Osteoblast (primary cell): ENCODE results near the gene SPTBN2. TPM values are rescaled to one million over a fixed set of nuclear protein-coding genes. Genes with fewer than 3 reads are reported as not detected.
A peak's percentile ranks its signal among the peaks of the same experiment; 100 is the strongest.

ENCODE experiments used
- DNase-seq: peaks from one replicate; pipeline ENCODE4 v3.0.0; 2011; ENCODE audit warnings: low spot score, mixed read lengths; ENCODE audit not compliant: insufficient read length; ENCODE audit errors: missing footprints
- H2AFZ ChIP-seq: 2 replicates; pipeline ENCODE4 v1.6.0; 2011; ENCODE audit warnings: mild to moderate bottlenecking, low read length
- H3K27ac ChIP-seq: 2 replicates; pipeline ENCODE4 v1.5.1; 2011; ENCODE audit warnings: mild to moderate bottlenecking, low read depth, low read length, moderate library complexity
- H3K27me3 ChIP-seq: 2 replicates; pipeline ENCODE4 v1.6.0; 2012; ENCODE audit warnings: mild to moderate bottlenecking, control low read depth, inconsistent platforms, low read length, moderate library complexity; ENCODE audit not compliant: insufficient read depth
- H3K36me3 ChIP-seq: 2 replicates; pipeline ENCODE4 v1.5.1; 2011; ENCODE audit warnings: mild to moderate bottlenecking, low read length, control low read depth, moderate library complexity; ENCODE audit not compliant: insufficient read depth
- H3K4me1 ChIP-seq: 2 replicates; pipeline ENCODE4 v1.5.1; 2011; ENCODE audit warnings: mild to moderate bottlenecking, low read length, control low read depth, moderate library complexity; ENCODE audit not compliant: insufficient read depth
- H3K4me2 ChIP-seq: 2 replicates; pipeline ENCODE4 v1.6.0; 2011; ENCODE audit warnings: mild to moderate bottlenecking, low read length; ENCODE audit not compliant: insufficient read depth
- H3K4me3 ChIP-seq: fragments of 200-600 bp; sonication (generic); 3 replicates; pipeline ENCODE4 v1.5.1; 2012; ENCODE audit warnings: mild to moderate bottlenecking, low read length, inconsistent platforms; ENCODE audit not compliant: insufficient read depth
- H3K79me2 ChIP-seq: 2 replicates; pipeline ENCODE4 v1.6.0; 2012; ENCODE audit warnings: mild to moderate bottlenecking, low read length, control low read depth, inconsistent platforms; ENCODE audit not compliant: insufficient read depth
- H3K9me3 ChIP-seq: 2 replicates; pipeline ENCODE4 v1.5.1; 2011; ENCODE audit warnings: low read depth, low read length, control low read depth
- H4K20me1 ChIP-seq: 2 replicates; pipeline ENCODE4 v1.6.0; 2012; ENCODE audit warnings: mild to moderate bottlenecking, low read length, control low read depth; ENCODE audit not compliant: insufficient read depth
- total RNA-seq: library from RNA; depleted of rRNA; stranded (reverse); fragments of >200 nt; gene quantifications from 2 replicates; pipeline ENCODE4 v1.2.3, GENCODE V29; 2012
- TF ChIP-seq, protein P1 (sequence below): IDR thresholded peaks from 2 replicates; pipeline ENCODE4 v1.5.1; 2011; ENCODE audit warnings: mild to moderate bottlenecking, low read depth, low read length, moderate library complexity; ENCODE audit errors: extremely low read depth

The SPTBN2 gene
- total RNA-seq, 1 donor = 2.2 TPM

DNA sequence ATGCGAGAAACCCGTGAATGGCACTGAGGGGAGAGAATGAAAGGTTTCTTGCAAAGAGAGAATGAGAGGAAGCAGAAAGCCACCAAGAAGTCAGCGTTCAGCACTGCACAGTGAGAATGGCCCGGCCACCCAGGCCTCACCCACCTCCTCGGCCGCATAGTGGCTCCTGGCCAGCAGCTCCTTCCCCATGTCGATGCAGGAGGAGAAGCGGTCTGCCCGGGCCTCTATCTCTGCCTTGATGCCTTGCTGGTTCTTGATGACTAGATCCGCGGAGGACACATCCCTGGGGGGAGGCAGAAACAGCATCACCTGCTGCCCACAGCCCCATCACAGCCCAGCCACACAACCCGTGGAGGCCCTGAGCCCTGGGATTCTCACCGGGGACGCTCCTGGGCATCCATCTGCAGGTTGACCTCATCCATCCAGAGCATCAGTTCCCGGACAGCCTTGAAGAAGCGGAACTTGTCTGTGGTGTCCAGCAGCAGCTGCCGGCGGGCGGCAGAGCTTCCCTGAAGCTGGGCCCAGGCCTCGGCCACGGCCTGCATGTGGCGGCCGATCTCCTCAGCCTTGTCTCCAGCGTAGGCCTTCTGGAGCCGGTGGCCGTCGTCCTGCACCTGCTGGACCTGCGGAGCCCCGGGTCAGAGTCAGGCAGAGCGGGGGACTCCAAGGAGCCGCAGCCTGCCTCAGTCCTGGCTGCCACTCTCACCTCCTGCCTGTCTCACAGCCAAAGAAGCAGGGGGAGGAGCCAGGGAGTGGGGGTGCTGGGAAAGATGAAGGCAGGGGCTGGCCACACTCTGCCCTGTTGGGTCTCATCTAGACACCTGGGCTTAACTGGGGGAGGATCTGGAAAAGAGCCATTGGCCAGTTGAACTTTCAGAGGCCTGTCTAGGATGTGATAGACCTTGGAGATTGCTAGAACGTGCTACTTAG lies 39.1 kb downstream of the SPTBN2 start:
- TF ChIP-seq, protein P1, sequence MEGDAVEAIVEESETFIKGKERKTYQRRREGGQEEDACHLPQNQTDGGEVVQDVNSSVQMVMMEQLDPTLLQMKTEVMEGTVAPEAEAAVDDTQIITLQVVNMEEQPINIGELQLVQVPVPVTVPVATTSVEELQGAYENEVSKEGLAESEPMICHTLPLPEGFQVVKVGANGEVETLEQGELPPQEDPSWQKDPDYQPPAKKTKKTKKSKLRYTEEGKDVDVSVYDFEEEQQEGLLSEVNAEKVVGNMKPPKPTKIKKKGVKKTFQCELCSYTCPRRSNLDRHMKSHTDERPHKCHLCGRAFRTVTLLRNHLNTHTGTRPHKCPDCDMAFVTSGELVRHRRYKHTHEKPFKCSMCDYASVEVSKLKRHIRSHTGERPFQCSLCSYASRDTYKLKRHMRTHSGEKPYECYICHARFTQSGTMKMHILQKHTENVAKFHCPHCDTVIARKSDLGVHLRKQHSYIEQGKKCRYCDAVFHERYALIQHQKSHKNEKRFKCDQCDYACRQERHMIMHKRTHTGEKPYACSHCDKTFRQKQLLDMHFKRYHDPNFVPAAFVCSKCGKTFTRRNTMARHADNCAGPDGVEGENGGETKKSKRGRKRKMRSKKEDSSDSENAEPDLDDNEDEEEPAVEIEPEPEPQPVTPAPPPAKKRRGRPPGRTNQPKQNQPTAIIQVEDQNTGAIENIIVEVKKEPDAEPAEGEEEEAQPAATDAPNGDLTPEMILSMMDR = no peak
- no peaks in the 10 kb centered on the region for H3K36me3 ChIP-seq
- no peak overlapping the region for H2AFZ ChIP-seq
- no peaks in the 10 kb centered on the region for H3K4me1 ChIP-seq
- no peaks in the 10 kb centered on the region for H3K79me2 ChIP-seq
- H3K4me3 ChIP-seq = no peak overlapping the region
- no peak overlapping the region for H3K4me2 ChIP-seq
- H3K27me3 ChIP-seq = peaks cover 5% of the 10 kb centered on the region
- peak; percentile 77 for DNase-seq
- no peaks in the 10 kb centered on the region for H4K20me1 ChIP-seq
- no peaks in the 10 kb centered on the region for H3K9me3 ChIP-seq
- no peak overlapping the region for H3K27ac ChIP-seq

DNA sequence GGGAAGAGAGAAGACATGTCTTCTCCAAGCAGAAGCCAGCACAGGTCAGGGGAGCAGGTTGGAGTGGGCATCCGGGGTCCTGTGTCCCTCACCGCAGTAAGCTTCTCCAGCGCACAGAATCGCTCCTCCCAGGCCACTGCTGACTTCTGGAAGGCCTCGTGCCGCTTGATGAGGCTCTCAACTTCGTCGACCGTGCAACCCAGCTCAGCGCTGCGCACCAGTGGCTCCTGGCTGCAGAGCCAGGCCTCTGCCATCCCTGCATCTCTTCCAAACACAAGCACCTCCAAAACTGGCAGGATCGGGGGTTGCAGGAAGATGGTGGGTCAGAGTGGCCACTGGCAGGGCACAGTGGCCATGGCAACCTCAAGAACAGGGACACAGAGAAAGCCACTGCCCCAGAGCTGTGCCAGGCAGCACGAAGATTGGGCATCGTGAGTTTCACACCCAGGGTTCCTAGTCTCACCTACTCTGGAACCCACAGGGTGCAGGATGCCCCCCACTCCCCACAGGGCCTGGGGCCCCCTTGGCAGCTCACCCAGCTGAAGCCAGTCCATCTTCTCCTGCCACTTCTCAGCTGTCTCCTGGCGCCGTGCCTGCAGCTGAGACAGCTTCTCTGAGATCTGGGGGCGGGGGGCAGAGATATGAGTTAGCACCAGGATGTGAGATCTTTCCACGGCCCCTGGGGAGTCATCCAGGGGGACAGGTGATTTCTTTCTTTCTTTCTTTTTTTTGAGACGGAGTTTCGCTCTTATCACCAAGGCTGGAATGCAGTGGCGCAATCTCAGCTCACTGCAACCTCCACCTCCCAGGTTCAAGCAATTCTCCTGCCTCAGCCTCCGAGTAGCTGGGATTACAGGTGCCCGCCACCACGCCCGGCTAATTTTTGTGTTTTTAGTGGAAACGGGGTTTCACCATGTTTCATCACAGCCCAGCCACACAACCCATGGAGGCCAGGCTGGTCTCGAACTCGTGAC lies 40.2 kb downstream of the SPTBN2 start:
- no peaks in the 10 kb centered on the region for H3K79me2 ChIP-seq
- H4K20me1 ChIP-seq = no peaks in the 10 kb centered on the region
- H3K4me2 ChIP-seq = no peak overlapping the region
- H3K4me3 ChIP-seq = no peak overlapping the region
- H3K27me3 ChIP-seq = peaks cover 5% of the 10 kb centered on the region
- peak; percentile 71 for DNase-seq
- no peak overlapping the region for H2AFZ ChIP-seq
- no peaks in the 10 kb centered on the region for H3K36me3 ChIP-seq
- no peaks in the 10 kb centered on the region for H3K9me3 ChIP-seq
- no peak overlapping the region for H3K27ac ChIP-seq
- TF ChIP-seq, protein P1 = no peak
- no peaks in the 10 kb centered on the region for H3K4me1 ChIP-seq

DNA sequence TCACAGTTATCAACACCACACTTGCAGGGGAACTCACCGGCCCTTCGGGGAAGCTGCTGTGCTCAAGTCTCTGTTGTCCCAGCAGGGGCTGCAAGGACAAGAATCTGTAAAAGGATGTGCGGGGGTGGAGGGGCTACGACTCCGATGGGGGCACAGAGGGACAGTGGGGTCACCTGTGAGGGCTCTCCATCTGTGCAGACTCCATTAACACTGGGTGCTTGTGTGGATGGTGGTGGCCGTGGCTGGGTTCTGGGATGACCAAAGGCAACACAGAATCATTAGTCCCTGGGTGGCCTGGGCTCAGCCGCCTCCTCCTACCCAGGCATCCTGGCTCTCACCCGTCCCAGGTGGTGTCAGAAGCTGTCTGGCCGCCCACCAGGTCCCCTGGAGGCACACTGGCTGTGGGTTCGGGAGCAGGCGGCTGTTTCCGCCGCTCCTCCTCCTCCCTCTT lies 41.2 kb downstream of the SPTBN2 start:
- no peaks in the 10 kb centered on the region for H3K9me3 ChIP-seq
- no peak overlapping the region for H3K4me2 ChIP-seq
- TF ChIP-seq, protein P1 = no peak
- H3K4me1 ChIP-seq = no peaks in the 10 kb centered on the region
- peaks cover 5% of the 10 kb centered on the region for H3K27me3 ChIP-seq
- DNase-seq = peak; percentile 44
- no peak overlapping the region for H3K4me3 ChIP-seq
- no peaks in the 10 kb centered on the region for H4K20me1 ChIP-seq
- no peaks in the 10 kb centered on the region for H3K79me2 ChIP-seq
- no peak overlapping the region for H3K27ac ChIP-seq
- H3K36me3 ChIP-seq = no peaks in the 10 kb centered on the region
- no peak overlapping the region for H2AFZ ChIP-seq
